ENCODE data around the gene TPD52L2. TPM values are rescaled to one million over a fixed set of nuclear protein-coding genes. Genes with fewer than 3 reads are reported as not detected.

The TPD52L2 gene
- total and polyA plus RNA-seq, 8 donors: 16.3 to 47.3 (median 23.7) TPM

GRCh38 chr20:63858393-63859165 lies 6.5 kb upstream of the TPD52L2 start:
- no peak overlapping the region for H3K4me3 ChIP-seq
- peaks cover 0 to 5% (median 0%) of the 10 kb centered on the region in 4 donors for H3K27me3 ChIP-seq
- no peak for TF ChIP-seq CTCF (IDR thresholded peaks at IDR 0.05)
- intact Hi-C loops (cut with DNase I): no loop called here
- FAIRE-seq (no peak), ATAC-seq (peak in 3 of 4 donors; percentile 9 to 21 (median 17)), DNase-seq (peak in 1 of 6 donors; percentile 32)
- H3K9me3 ChIP-seq: no peaks in the 10 kb centered on the region
- no peak overlapping the region for H3K27ac ChIP-seq
- H3K4me1 ChIP-seq: peaks cover 0 to 9% (median 0%) of the 10 kb centered on the region in 3 donors
- H3K36me3 ChIP-seq: peaks cover 0 to 5% (median 0%) of the 10 kb centered on the region in 3 donors
- WGBS, 2 donors: 2 to 7% methylated on average over 12 of the region's 12 CpGs

- Histone ChIP-seq H3K9me3 (no peaks in the 10 kb centered on the region), H3K4me3 (no peak overlapping the region), H3K27ac (no peak overlapping the region), H3K36me3 (peaks cover 0 to 5% (median 0%) of the 10 kb centered on the region in 3 donors), H3K27me3 (peaks cover 0 to 5% (median 0%) of the 10 kb centered on the region in 4 donors), H3K4me1 (peaks cover 0 to 11% (median 0%) of the 10 kb centered on the region in 3 donors)
- WGBS, 2 donors: 35 to 40% methylated on average over 7 of the region's 7 CpGs
- TF ChIP-seq CTCF (IDR thresholded peaks at IDR 0.05): no peak
- FAIRE-seq (no peak), DNase-seq (no peak), ATAC-seq (no peak)
- intact Hi-C loops (cut with DNase I): no loop called here
Measured at GRCh38 chr20:63859166-63859699, 5.8 kb upstream of the TPD52L2 start.

GRCh38 chr20:63860325-63861051 lies 4.6 kb upstream of the TPD52L2 start:
- 74 to 76% methylated on average over 17 of the region's 17 CpGs for WGBS, 2 donors
- H3K4me1 ChIP-seq: peaks cover 0 to 7% (median 0%) of the 10 kb centered on the region in 3 donors
- H3K27me3 ChIP-seq: peaks cover 0 to 5% (median 0%) of the 10 kb centered on the region in 4 donors
- no peak overlapping the region for H3K4me3 ChIP-seq
- H3K36me3 ChIP-seq: peaks cover 0 to 5% (median 0%) of the 10 kb centered on the region in 3 donors
- ATAC-seq: no peak
- no peaks in the 10 kb centered on the region for H3K9me3 ChIP-seq
- no peak overlapping the region for H3K27ac ChIP-seq
- intact Hi-C loops (cut with DNase I): no loop called here
- peak in 1 of 6 donors; percentile 31 for DNase-seq
- no peak for TF ChIP-seq CTCF (IDR thresholded peaks at IDR 0.05)
- no peak for FAIRE-seq

- ATAC-seq: no peak
- no peak for FAIRE-seq
- Histone ChIP-seq H3K9me3 (no peaks in the 10 kb centered on the region), H3K27ac (no peak within 1 kb of the TSS), H3K4me1 (peaks cover 5 to 12% (median 6%) of the 10 kb centered on the region in 3 donors), H3K27me3 (no peaks in the 10 kb centered on the region), H3K4me3 (no peak within 1 kb of the TSS), H3K36me3 (peaks cover 0 to 5% (median 0%) of the 10 kb centered on the region in 3 donors)
- no peak for TF ChIP-seq CTCF (IDR thresholded peaks at IDR 0.05)
- intact Hi-C loops (cut with DNase I): no loop called here
- WGBS, 2 donors: 96% methylated on average over 58 to 59 of the region's 59 CpGs
- DNase-seq: no peak
Measured at GRCh38 chr20:63861365-63861934, 3.6 kb upstream of the TPD52L2 start, which contains the start of gene ABHD16B. Gene ABHD16B, plus strand, starts transcription at chr20:63861498. Its CDS starts 43 bp downstream, at chr20:63861541.

Measured in pancreas (tissue), 10 donors.